Left ventricle myocardium inferior (tissue), 1 donor: ENCODE measurements around the gene CTNNA2. TPM values are rescaled to one million over a fixed set of nuclear protein-coding genes. Genes with fewer than 3 reads are reported as not detected.

Experiments used
- DNase-seq: peaks from one replicate; pipeline ENCODE4 v3.0.0-alpha.2; 2020
- H3K27ac ChIP-seq: fragments of 200-600 bp; replicated peaks from 2 replicates; pipeline ENCODE4 v1.8.0; 2021
- H3K27me3 ChIP-seq: fragments of 200-600 bp; 2 replicates; pipeline ENCODE4 v1.8.0; 2021; ENCODE audit warnings: low read depth
- H3K36me3 ChIP-seq: fragments of 200-600 bp; 2 replicates; pipeline ENCODE4 v1.8.0; 2021
- H3K4me1 ChIP-seq: fragments of 200-600 bp; 2 replicates; pipeline ENCODE4 v1.8.0; 2021
- H3K4me3 ChIP-seq: fragments of 200-600 bp; 2 replicates; pipeline ENCODE4 v1.8.0; 2021; ENCODE audit warnings: mild to moderate bottlenecking, moderate library complexity
- H3K9me3 ChIP-seq: fragments of 200-600 bp; replicated peaks from 2 replicates; pipeline ENCODE4 v1.8.0; 2021
- CTCF ChIP-seq: fragments of 200-600 bp; IDR thresholded peaks from 2 replicates; pipeline ENCODE4 v1.8.0; 2021; ENCODE audit warnings: antibody characterized with exemption, mild to moderate bottlenecking, borderline replicate concordance
- intact Hi-C: fragments of 100-400 bp; cut with micrococcal nuclease; formaldehyde crosslinking; loops from one replicate; pipeline ENCODE4 v1.11.0; 2022
- total RNA-seq: library from RNA; stranded (reverse); fragmentation: NEBNext Ultra II Directional; extraction: Animal tissue kit (Norgen Biotek cat#: 25700); gene quantifications from one replicate; pipeline ENCODE4 v1.2.1, GENCODE V29; 2021
- donor health status: DM: no; HTN: yes; CAD: no; lungs with severe emphysema.

CTNNA2 gene
- total RNA-seq, 1 donor from 2014 or later: not detected

- Histone ChIP-seq H3K4me3 (no peak overlapping the region), H3K9me3 (no peaks in the 10 kb centered on the region), H3K36me3 (no peaks in the 10 kb centered on the region), H3K4me1 (peaks cover 5% of the 10 kb centered on the region), H3K27ac (no peak overlapping the region), H3K27me3 (no peaks in the 10 kb centered on the region)
- no peak for TF ChIP-seq CTCF
- DNase-seq: no peak
- intact Hi-C loops: no loop called here
Measured at GRCh38 chr2:80248146-80248545, 735.3 kb downstream of the CTNNA2 start.

- Histone ChIP-seq H3K27me3 (no peaks in the 10 kb centered on the region), H3K27ac (no peak overlapping the region), H3K9me3 (no peaks in the 10 kb centered on the region), H3K4me3 (no peak overlapping the region), H3K36me3 (no peaks in the 10 kb centered on the region), H3K4me1 (peaks cover 4% of the 10 kb centered on the region)
- no peak for DNase-seq
- no peak for TF ChIP-seq CTCF
- intact Hi-C loops: no loop called here
Measured at GRCh38 chr2:80252294-80252986, 739.6 kb downstream of the CTNNA2 start.

GRCh38 chr2:80255918-80256781 lies 743.3 kb downstream of the CTNNA2 start:
- Histone ChIP-seq H3K4me1 (peaks cover 4% of the 10 kb centered on the region), H3K4me3 (no peak overlapping the region), H3K27me3 (no peaks in the 10 kb centered on the region), H3K27ac (no peak overlapping the region), H3K36me3 (no peaks in the 10 kb centered on the region), H3K9me3 (no peaks in the 10 kb centered on the region)
- TF ChIP-seq CTCF: peak; percentile 30
- intact Hi-C loops: no loop called here
- DNase-seq: no peak

- intact Hi-C loops: no loop called here
- no peak for TF ChIP-seq CTCF
- Histone ChIP-seq H3K27ac (no peak overlapping the region), H3K4me3 (no peak overlapping the region), H3K36me3 (no peaks in the 10 kb centered on the region), H3K4me1 (peaks cover 4% of the 10 kb centered on the region), H3K27me3 (no peaks in the 10 kb centered on the region), H3K9me3 (no peaks in the 10 kb centered on the region)
- no peak for DNase-seq
Measured at GRCh38 chr2:80256782-80257167, 743.9 kb downstream of the CTNNA2 start.

GRCh38 chr2:80257450-80257849 lies 744.6 kb downstream of the CTNNA2 start:
- no peak for TF ChIP-seq CTCF
- DNase-seq: no peak
- H3K4me3 ChIP-seq: no peak overlapping the region
- peaks cover 4% of the 10 kb centered on the region for H3K4me1 ChIP-seq
- no peak overlapping the region for H3K27ac ChIP-seq
- no peaks in the 10 kb centered on the region for H3K36me3 ChIP-seq
- H3K9me3 ChIP-seq: no peaks in the 10 kb centered on the region
- intact Hi-C loops: no loop called here
- no peaks in the 10 kb centered on the region for H3K27me3 ChIP-seq
